DMS53 (cell line): ENCODE data around the gene GSTT2B.
"Not testable (repeated sequence)": the region's sequence is repeated elsewhere in the genome, so short reads cannot be mapped to it uniquely, and the experiment has no call there.

Experiments
- DNase-seq: peaks from one replicate; lab custom pipeline; 2025; lab: John Stamatoyannopoulos, UW

GSTT2B gene, protein sequence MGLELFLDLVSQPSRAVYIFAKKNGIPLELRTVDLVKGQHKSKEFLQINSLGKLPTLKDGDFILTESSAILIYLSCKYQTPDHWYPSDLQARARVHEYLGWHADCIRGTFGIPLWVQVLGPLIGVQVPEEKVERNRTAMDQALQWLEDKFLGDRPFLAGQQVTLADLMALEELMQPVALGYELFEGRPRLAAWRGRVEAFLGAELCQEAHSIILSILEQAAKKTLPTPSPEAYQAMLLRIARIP

DNA sequence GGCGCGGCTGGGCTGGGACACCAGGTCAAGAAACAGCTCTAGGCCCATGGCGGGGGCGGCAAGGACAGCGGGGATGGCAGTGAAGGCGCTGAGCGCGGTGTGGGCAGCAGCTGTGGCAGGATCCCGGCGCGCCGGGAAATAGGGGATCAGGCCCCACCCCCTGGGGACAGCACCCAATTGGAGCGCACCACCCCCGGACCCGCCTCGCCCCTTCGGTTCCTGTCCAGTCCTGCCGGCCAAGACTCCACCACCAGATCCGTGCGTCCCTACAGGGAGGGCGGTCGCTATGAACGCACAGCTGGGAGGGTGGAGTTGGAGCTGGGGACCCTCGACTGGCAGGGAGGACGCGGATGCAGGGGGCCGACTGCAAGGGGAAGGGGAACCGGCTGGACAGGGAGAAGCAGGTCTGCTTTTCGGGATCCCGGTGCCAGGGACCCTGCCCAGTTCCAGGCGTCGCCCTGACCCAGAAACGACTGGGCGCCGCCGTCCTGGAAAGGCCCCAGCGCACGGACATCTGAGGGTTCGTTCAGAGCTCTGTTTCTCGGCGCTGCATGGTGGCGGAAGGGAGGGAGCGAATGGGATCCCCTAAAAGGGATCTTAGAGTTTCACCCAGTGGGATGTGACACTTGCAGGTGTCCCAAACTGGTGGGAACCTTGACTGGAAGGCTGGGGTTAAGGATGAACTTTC is at the start of gene GSTT2B:
Gene GSTT2B, minus strand, starts transcription at position 112 of the 688 bp plus-strand sequence. Its CDS starts 64 bp downstream, at position 48.
- DNase-seq: not testable (repeated sequence)

DNA sequence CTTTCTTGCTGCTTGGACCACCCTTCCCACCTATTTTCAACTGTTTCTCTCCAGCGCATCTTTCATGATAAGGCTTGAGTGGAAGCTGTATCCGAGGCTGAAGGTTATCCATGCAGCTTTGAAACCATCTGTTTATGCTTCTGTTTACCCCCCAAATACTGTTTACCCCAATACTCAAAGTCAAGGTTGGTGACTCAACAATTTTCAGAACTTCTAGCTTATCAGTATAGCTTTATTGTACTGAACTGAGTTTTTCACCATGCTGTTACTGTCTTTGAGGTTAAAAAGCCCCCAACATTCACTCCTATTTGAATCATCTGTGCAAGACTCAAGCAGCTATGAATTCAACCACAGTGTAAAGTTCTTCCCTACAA is 49.0 kb upstream of the GSTT2B start:
- no peak for DNase-seq

DNA sequence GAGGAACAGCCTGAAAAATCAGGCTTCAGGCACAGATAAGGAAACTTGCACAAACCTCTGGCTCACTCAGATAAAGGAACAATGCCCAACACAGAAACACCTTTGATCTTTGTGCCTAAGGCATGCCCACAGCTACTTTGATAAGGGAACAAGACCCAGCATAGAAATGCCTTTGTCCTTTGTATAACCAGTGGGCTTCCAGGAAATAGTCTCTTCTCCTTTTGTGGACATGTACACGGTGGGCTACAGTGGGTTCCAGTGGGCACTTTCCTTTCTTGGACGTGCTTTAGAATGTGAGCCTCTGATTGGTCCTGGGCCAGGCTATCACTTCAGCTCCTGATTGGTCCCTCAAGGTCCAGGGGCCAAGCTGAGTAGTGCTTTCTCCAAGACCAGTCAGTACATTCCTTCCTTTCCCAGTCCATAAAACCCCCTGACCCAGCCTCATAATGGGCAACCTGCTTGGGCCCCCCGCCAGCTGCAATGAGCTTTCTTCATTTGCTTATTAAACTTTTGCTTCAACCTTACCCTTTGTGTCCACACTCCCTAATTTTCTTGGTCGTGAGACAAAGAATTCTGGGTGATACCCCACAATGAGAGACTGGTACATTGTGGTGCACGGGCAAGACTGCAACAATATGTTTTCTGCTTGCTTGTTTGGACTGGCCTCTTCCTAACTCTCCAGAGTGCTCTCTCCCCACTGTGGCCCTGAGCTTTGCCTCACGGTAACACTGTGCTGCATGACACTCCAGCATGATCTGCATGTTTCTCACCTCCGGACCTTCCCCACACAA is 48.4 kb upstream of the GSTT2B start:
- no peak for DNase-seq

DNA sequence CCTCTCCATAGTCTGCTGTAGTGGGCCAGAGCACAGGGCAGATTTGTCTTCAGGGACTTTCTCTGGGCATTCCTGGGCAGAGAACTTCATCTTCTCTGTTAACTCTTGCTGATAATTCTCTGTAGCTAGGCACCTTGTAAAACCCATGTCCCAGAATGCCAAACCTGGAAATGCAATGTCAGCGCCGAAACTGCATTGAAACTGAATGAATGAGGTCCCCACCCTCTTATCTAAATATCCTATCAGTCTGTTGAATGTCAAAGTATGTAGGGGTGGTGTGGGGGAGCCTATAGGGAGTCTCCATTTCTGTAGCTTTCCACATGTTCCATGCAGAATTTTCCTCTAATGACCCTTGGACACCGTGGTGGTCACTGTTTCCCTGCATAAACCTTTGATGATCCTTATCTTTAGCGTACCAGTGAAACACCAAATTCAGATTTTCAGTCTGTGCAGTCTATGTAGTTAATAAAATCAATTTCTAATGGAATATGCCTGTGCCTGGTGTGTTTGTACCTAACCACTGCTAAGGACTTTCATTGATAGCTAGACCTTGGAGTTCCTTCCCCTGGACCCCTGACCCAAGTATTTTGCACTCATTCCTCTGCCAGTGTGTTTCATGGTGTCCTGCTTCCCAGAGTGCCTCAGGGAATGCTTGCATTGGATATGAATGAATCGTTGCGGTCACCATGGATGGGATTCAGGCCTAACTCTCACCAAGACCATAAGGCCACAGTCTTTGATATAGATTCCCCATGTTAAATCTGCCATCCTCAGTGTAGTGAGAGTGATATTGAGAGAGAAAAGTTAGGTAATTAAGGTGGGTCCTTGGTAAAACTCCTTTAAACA is 47.6 kb upstream of the GSTT2B start:
- no peak for DNase-seq

DNA sequence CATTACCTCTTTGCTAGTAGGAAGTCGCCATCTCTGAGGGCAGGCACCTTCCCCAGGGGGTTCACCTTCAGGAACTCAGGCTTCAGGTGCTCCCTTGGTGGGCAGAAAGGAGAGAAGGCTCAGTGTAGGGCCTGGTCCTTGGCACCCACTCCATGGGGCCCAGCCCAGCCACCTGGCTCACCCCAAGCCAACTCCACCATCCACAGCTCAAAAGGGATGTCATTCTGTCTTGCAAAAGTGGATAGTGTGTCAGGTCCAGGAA is 47.0 kb upstream of the GSTT2B start:
- DNase-seq: no peak

DNA sequence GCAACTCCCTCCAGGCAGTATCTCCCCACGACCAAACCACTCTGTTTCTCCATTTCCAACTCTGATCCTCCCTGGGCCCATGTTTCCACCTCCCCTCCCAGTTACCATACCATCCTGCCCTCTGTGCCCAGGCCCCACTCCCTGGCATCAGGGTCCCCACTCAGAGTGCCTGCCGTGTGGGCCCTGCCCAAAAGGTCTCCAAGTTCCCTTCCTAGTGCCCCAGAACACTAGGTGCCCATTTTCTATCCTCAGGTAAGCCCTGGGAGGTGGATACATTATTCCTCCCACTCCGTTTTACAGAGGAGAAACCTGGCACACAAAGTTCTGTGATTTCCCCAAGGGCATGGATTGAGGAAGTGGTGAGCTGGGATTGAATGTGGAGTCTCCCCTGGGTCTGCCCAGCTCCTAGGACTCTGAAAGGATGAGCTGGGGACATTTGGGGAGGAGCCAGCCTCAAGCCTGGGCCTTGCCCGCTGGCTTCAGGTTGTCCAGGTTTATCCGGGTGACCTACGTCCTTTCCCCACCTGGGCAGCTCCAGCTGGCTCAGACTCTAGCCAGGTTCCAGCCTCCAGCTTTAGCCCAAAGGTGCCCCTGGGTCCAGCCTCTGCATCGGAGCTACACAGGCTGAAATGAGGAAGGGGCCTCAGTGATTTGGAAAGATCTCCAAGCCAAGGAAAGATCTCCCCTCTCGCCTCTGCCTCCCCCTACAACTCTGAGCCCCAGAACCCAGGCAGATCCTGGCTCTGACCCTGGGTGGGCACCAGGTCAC is 46.4 kb upstream of the GSTT2B start:
- DNase-seq: no peak

DNA sequence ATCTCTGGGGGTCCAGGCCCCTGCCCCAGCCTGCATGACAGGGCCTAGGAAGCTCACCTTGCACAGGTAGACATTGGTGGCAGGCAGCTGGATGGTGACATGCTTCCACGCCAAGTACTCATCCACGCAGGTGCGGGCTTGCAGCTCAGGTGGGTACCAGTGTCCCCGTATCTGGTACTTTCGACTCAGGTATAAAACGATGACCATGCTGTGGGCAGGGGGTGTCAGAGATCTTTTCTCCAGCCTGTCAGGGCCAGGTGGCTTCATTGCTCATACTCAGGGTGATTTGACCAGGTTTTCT is 45.9 kb upstream of the GSTT2B start:
- DNase-seq: no peak

DNA sequence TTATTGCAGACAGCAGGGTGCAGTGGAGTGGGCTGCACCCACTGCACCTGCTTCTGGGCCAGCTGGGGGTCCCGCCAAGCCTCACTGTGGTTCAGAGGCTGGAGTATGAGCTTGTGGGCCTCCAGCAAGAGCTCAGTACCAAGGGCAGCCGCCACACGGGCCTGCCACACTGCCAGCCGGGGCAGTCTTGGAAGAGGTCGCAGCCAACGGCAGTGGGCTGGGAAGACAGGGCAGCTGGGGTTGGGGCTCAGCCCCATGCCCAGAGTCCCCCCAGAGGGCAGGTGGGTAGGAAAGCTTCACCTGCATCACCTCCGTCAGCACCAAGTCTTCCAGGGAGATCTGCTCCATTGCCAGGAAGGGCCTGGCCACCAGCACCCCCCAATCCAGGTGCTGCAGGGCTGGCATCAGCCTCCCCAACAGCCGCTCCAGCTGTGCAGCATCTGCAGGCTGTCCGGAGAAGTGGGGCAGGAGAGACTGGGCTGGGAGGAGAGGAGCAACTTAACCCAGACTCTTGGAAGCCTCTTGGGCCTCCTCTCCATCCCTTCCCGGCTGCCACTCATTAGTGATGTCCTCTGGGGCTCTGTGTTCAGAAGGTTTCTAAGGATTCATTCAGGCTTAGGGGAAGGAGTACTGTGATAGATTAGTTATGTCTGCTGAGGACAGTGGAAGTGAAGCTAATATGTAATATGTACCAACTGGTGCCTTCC is 45.4 kb upstream of the GSTT2B start:
- no peak for DNase-seq

DNA sequence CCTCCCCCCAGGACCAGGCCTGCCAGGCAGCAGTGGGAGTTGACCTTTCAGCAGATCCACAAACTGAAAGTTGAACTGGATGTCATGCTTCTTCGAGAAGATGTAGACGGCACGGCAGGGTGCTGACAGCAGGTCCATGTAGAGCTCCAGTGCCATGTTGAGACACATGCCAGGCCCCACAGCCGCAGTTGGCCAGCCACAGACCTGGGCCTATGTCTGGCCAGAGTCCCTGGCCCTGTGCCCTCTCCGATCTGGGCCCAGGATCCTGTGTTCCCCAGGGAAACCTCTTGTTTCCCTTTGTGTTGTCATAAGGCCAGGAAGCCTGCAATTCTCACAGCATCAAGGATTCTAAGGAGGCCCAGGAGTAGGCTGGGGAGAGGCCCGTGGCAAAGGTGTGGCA is 44.2 kb upstream of the GSTT2B start, which contains the start of gene GSTT4:
Gene GSTT4, minus strand, starts transcription at position 253 of the 400 bp plus-strand sequence. Its CDS starts 97 bp downstream, at position 156.
- DNase-seq: no peak

DNA sequence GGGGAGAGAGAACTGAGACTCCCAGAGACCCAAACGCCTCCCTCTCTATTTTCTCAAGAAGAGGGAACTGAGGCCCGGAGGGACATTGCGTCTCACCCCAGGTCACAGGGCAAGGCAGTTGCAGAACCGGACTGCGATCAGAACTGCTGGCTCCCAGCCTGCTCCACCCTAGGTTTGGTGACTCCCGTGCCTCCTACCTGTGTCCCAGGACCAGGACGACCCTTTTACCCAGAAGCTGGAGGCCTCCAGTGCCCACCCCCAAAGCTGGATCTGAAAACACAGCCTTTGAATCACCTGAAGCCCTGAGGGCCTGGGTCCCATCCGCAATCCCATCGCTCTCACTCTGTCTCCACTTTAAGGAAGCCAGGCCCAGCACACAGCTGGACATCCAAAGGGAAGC is 42.9 kb upstream of the GSTT2B start:
- DNase-seq: no peak

DNA sequence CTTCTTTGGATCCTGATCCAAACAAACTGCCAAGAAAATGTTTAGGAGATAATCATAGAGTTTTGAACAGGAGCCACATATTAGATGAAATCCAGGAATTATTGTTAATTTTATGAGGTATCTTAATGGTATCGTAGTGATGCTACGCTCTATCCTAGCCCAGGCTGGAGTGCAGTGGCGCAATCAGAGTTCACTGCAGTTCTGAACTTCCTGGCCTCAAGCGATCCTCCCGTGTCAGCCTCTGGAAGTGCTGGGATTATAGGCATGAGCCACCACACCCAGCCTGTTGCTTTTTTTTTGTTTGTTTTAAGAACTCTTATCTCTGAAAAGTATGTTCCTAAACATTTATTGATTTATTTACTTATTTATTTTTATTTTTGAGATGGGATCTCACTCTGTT is 41.9 kb upstream of the GSTT2B start:
- DNase-seq: no peak

DNA sequence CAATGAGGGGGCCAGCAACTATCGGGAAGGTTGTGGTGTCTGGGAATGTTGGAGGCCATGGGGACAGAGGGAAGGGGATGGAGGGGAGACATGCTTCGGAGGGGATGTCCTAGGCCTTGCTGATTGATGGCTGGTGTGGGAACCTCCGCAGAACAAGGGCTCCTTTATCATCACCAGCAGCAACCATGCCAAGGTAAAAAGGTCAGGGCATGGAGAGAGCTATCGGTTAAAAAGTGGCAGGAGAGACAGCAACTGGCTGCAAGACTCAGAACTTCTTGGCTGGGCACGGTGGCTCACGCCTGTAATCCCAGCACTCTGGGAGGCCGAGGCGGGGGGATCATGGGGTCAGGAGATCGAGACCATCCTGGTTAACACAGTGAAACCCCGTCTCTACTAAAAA is 41.3 kb upstream of the GSTT2B start:
- no peak for DNase-seq

DNA sequence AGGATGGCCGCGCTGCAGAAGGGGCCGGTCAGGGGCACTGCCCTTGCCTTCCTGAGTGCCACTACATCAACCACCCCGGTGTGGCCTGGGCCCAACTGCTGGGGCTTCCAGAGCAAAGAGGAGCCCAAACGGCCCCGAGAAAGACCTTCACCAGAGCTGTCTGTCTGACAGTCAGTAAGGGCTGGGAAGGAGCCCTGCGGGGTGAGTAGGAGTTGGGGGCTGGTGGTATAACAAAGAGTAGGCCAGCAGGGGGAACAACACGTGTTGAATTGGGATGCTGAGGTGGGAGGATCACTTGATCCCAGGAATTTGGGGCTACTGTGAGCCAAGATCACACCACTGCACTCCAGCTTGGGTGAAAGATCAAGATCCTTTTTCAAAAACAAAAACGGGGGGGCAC is 40.3 kb upstream of the GSTT2B start:
- DNase-seq: no peak

DNA sequence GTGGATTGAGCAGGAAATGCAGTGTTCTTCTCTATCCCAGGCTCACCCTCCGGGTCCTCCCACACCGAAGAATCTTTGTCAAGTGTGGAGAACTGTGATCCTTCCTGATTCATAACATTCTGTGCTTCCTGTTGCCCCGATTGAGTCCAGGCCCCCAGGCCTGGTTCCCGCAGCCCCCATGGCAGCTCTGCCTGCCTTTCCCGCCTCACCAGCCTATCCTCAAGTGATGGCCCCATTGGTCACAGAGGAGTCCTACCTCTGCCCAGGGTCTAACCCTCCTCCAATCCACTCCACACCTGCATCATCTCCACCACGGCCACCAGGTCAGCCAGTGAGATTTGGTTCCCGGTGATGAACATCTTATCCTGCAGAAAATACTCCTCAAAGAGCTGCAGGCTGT is 38.8 kb upstream of the GSTT2B start:
- not testable (repeated sequence) for DNase-seq

DNA sequence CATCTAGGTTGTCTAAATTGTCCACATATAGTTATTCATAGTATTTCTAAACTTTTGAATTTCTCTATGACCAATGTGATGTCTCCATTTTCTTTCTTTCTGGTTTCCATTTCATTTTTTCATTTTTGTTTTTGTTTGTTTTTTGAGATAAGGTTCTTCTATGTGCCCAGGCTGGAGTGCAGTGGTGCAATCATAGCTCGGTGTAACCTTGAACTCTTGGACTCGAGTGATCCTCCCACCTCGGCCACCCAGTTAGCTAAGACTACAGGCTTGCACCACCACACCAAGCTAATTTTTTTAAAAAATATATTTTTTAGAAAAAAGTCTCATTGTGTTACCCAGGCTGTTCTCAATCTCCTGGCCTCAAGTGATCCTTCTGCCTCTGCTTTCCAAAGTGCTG is 36.1 kb upstream of the GSTT2B start:
- DNase-seq: no peak

DNA sequence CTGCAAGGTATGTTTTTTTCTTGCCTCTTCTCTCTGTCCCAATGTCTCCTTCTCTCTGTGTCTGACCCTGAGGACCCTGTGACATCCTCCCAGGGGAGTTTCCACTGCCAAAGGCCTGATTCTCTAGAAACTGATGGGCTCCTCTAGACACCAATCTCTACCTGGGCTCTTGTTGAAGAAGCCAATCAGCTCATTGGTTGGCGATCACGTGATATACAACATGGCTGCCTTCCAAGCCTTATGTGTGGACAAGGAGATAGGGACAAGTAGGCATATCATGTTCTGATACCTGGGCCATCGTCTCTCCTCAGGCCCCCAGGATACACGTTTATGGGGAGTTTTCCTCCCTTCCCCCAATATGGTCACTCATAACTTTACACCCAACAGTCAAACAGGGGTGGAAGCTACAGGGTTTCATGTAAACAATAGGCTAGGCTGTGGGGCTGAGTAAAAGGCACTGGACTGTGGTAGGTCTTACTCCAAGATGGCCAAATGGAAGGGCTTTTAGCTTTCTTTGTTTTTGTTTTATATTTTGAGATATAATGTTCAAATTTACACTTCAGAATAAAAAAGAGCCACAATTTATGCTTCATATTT is 32.7 kb upstream of the GSTT2B start:
- not testable (repeated sequence) for DNase-seq

DNA sequence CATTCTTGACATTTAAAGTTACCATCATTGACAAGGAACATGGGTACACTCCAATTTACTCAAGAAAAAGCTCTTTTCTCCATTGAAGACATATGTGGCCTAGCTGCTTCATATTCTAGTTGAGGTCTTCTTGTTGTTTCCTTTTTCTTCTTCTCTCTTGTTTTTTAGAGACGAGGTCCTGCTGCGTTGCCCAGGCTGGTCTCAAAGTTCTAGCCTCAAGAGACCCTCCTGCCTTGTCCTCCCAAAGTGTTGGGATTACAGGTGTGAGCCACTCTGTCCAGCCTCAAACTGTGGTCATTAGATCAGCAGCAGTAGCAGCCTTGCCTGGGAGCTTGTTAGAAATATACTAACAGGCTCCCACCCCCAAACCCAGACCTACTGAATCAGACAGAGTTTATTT is 32.1 kb upstream of the GSTT2B start:
- DNase-seq: not testable (repeated sequence)

DNA sequence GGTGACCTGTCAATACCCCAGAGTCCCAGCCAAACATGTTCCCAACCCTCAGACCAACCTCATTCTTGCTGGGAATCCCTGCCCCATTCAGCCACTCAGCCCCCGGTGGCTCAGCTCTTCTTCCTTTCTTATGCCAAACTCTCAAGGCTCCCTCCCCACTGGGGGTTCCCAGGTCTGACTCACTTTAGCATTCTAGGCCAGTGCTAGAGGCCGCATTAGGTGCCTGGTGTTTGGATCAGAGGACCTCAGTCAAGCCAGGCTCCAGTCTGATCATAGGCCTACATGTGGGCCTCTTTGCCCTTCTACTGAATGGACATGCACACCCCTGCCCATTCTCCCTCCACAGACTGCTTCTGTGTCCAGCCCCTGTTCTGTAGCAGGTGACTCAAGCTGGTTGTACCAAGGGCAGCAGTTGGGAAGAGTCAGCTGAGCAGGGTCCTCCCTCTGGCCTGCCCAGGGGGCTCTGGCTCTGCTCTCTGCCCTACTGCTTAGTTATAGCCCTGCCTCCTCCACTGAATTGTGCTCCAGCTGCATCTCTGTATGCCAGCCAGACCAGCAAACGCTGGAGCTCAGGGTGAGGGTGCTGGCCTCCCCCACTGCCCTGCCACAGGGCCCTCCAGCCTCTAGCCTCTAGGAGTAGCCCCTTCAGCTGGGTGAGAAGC is 28.7 kb upstream of the GSTT2B start:
- not testable (repeated sequence) for DNase-seq

DNA sequence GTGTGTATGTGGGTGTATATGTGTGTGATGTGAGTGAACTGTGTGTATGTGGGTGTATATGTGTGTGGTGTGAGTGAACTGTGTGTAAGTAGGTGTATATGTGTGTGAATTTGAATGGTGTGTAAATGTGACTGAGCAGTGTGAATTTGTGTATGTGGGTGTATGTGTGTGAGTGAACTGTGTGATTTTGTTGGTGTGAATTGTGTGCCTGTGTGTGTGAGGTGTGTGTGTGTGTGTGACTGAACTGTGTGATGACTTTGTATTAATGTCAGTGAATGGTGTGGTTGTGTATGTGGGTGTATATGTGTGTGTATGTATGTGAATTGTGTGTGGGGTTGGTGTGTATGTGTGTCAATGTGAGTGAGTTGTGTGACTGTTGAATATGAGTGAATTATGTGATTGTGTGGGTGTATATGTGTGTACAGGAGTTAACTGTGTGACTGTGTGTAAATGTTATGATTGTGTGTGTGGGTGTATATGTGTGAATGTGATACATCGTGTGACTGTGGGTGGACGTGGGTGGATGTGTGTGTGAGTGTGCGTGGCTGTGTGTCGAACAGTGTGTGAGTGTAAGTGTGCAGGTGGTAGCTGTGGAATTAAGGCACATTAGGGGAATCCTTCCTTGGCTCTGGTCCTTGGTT is 25.7 kb upstream of the GSTT2B start:
- DNase-seq: not testable (repeated sequence)

DNA sequence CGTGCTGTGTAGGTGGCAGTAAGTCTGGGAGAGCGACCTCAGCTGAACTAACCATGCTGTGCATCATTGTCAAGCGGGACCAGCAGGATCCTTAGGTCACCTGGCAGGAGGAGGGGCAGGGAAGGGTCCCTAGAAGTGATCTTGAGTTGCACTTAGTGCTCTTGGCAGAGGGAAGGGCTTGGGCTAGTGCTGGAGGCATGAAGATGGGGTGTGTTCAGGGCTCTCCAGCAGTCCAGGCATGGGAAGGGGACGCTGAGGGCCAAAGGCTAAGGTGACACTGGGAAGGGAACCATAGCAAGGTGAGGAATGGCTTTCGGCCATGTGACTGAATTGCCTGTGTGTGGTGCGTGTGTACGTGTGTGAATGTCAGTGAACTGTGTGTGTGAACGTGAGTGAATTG is 25.1 kb upstream of the GSTT2B start:
- not testable (repeated sequence) for DNase-seq
